Measurements from ENCODE around the gene PRR36. TPM values are rescaled to one million over a fixed set of nuclear protein-coding genes. Genes with fewer than 3 reads are reported as not detected.

The PRR36 gene
- total RNA-seq, 1 experiment from 2014 or later, result 11.7 TPM

- H3K4me3 Mint-ChIP-seq (ENCODE audit: low read depth, unreplicated experiment), result peak overlapping the region; percentile 61
- no peak for DNase-seq
- intact Hi-C loops (cut with micrococcal nuclease; ENCODE audit: unreplicated experiment), result no loop called here
- no peaks in the 10 kb centered on the region for H3K27me3 Mint-ChIP-seq (ENCODE audit: unreplicated experiment)
- CTCF ChIA-PET, result interaction anchor here (0.5 to 2.0 kb wide), 3 partner anchors 18 to 264 kb away, joined by 4 to 11 read pairs (median 9); no protein-coding TSS in a partner anchor
- peaks cover 26% of the 10 kb centered on the region for H3K36me3 Mint-ChIP-seq (ENCODE audit: insufficient read depth, unreplicated experiment)
- no peaks in the 10 kb centered on the region for H3K9me3 Mint-ChIP-seq (ENCODE audit: low read depth, unreplicated experiment)
- H3K4me1 Mint-ChIP-seq (ENCODE audit: low read depth, unreplicated experiment), result peaks cover 28% of the 10 kb centered on the region
- BruUV-seq (replicated peaks), result no TSS peak
- no peak overlapping the region for H3K27ac Mint-ChIP-seq (ENCODE audit: unreplicated experiment)
- no peak for TF ChIP-seq CTCF (IDR thresholded peaks at IDR 0.05; ENCODE audit: unreplicated experiment)
Measured at GRCh38 chr19:7832009-7832408, 42.2 kb downstream of the PRR36 start.

- H3K27me3 Mint-ChIP-seq (ENCODE audit: unreplicated experiment), result no peaks in the 10 kb centered on the region
- no peaks in the 10 kb centered on the region for H3K9me3 Mint-ChIP-seq (ENCODE audit: low read depth, unreplicated experiment)
- TF ChIP-seq CTCF (IDR thresholded peaks at IDR 0.05; ENCODE audit: unreplicated experiment), result peak; percentile 39
- peak; percentile 64 for DNase-seq
- no peak overlapping the region for H3K27ac Mint-ChIP-seq (ENCODE audit: unreplicated experiment)
- BruUV-seq (replicated peaks), result no TSS peak
- CTCF ChIA-PET, result interaction anchor here (0.5 to 2.0 kb wide), 4 partner anchors 18 to 263 kb away, joined by 4 to 11 read pairs (median 6); no protein-coding TSS in a partner anchor
- peak overlapping the region; percentile 61 for H3K4me3 Mint-ChIP-seq (ENCODE audit: low read depth, unreplicated experiment)
- intact Hi-C loops (cut with micrococcal nuclease; ENCODE audit: unreplicated experiment), result no loop called here
- H3K4me1 Mint-ChIP-seq (ENCODE audit: low read depth, unreplicated experiment), result peaks cover 28% of the 10 kb centered on the region
- peaks cover 26% of the 10 kb centered on the region for H3K36me3 Mint-ChIP-seq (ENCODE audit: insufficient read depth, unreplicated experiment)
Measured at GRCh38 chr19:7831452-7831851, 42.7 kb downstream of the PRR36 start.

- intact Hi-C loops (cut with micrococcal nuclease; ENCODE audit: unreplicated experiment), result no loop called here
- CTCF ChIA-PET, result interaction anchor here (0.7 to 2.0 kb wide), 4 partner anchors 23 to 262 kb away, joined by 4 to 11 read pairs (median 8); no protein-coding TSS in a partner anchor
- Mint-ChIP-seq H3K9me3 (ENCODE audit: low read depth, unreplicated experiment) (no peaks in the 10 kb centered on the region), H3K36me3 (ENCODE audit: insufficient read depth, unreplicated experiment) (peaks cover 26% of the 10 kb centered on the region), H3K27me3 (ENCODE audit: unreplicated experiment) (no peaks in the 10 kb centered on the region), H3K27ac (ENCODE audit: unreplicated experiment) (no peak overlapping the region), H3K4me3 (ENCODE audit: low read depth, unreplicated experiment) (peak overlapping the region; percentile 61), H3K4me1 (ENCODE audit: low read depth, unreplicated experiment) (peaks cover 28% of the 10 kb centered on the region)
- no peak for DNase-seq
- no TSS peak for BruUV-seq (replicated peaks)
- no peak for TF ChIP-seq CTCF (IDR thresholded peaks at IDR 0.05; ENCODE audit: unreplicated experiment)
Measured at GRCh38 chr19:7830823-7831222, 43.4 kb downstream of the PRR36 start.

- BruUV-seq (replicated peaks), result no TSS peak
- no peak for TF ChIP-seq CTCF (IDR thresholded peaks at IDR 0.05; ENCODE audit: unreplicated experiment)
- Mint-ChIP-seq H3K36me3 (ENCODE audit: insufficient read depth, unreplicated experiment) (peaks cover 26% of the 10 kb centered on the region), H3K4me1 (ENCODE audit: low read depth, unreplicated experiment) (peaks cover 28% of the 10 kb centered on the region), H3K27me3 (ENCODE audit: unreplicated experiment) (no peaks in the 10 kb centered on the region), H3K4me3 (ENCODE audit: low read depth, unreplicated experiment) (peak overlapping the region; percentile 61), H3K9me3 (ENCODE audit: low read depth, unreplicated experiment) (no peaks in the 10 kb centered on the region), H3K27ac (ENCODE audit: unreplicated experiment) (peak overlapping the region; percentile 72)
- DNase-seq, result no peak
- intact Hi-C loops (cut with micrococcal nuclease; ENCODE audit: unreplicated experiment), result no loop called here
- CTCF ChIA-PET, result interaction anchor here (0.9 kb wide), 1 partner anchor 31 kb away, joined by 4 read pairs; no protein-coding TSS in a partner anchor
Measured at GRCh38 chr19:7830272-7830771, 43.9 kb downstream of the PRR36 start.
